ENCODE results near the gene MEI4.

GRCh38 chr6:77762386-77762785 is 109.5 kb downstream of the MEI4 start:
- TF ChIP-seq POLR2A (IDR thresholded peaks at IDR 0.05; ENCODE audit: borderline replicate concordance, extremely low read depth, insufficient read depth, insufficient read length) (no peak), POLR2AphosphoS5 (IDR thresholded peaks at IDR 0.05; ENCODE audit: low read depth, low read length) (no peak), CTCF (IDR thresholded peaks at IDR 0.05 in 2 of 3, conservative IDR thresholded peaks at IDR 0.05 in 1 of 3; ENCODE audit: borderline replicate concordance in 1 of 3, insufficient read depth in 1 of 3, low read depth in 2 of 3, low read length in 2 of 3) (no peak), ATF3 (IDR thresholded peaks at IDR 0.05) (no peak)

All from HCT116 (cell line).